ENCODE data around the gene PLEKHA5.
"Not testable (repeated sequence)": the region's sequence is repeated elsewhere in the genome, so short reads cannot be mapped to it uniquely, and the experiment has no call there.

The PLEKHA5 gene, protein sequence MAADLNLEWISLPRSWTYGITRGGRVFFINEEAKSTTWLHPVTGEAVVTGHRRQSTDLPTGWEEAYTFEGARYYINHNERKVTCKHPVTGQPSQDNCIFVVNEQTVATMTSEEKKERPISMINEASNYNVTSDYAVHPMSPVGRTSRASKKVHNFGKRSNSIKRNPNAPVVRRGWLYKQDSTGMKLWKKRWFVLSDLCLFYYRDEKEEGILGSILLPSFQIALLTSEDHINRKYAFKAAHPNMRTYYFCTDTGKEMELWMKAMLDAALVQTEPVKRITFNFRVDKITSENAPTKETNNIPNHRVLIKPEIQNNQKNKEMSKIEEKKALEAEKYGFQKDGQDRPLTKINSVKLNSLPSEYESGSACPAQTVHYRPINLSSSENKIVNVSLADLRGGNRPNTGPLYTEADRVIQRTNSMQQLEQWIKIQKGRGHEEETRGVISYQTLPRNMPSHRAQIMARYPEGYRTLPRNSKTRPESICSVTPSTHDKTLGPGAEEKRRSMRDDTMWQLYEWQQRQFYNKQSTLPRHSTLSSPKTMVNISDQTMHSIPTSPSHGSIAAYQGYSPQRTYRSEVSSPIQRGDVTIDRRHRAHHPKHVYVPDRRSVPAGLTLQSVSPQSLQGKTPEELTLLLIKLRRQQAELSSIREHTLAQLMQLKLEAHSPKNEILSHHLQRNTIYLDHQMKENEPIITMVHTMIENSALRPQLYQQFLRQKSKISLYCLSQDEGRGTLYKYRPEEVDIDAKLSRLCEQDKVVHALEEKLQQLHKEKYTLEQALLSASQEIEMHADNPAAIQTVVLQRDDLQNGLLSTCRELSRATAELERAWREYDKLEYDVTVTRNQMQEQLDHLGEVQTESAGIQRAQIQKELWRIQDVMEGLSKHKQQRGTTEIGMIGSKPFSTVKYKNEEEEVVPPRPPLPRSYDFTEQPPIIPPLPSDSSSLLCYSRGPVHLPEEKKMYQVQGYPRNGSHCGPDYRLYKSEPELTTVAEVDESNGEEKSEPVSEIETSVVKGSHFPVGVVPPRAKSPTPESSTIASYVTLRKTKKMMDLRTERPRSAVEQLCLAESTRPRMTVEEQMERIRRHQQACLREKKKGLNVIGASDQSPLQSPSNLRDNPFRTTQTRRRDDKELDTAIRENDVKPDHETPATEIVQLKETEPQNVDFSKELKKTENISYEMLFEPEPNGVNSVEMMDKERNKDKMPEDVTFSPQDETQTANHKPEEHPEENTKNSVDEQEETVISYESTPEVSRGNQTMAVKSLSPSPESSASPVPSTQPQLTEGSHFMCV

GRCh38 chr12:19129486-19130223, at the start of gene PLEKHA5:
PLEKHA5 (plus strand) TSS chr12:19129733; CDS start chr12:19129800, 67 bp downstream.
- peak; percentile 42 for DNase-seq (ENCODE audit: low read depth)

- DNase-seq (ENCODE audit: low read depth): no peak
Observed at GRCh38 chr12:19080918-19081317, 48.6 kb upstream of the PLEKHA5 start.

GRCh38 chr12:19082365-19082911, 47.1 kb upstream of the PLEKHA5 start:
- no peak for DNase-seq (ENCODE audit: low read depth)

DNA sequence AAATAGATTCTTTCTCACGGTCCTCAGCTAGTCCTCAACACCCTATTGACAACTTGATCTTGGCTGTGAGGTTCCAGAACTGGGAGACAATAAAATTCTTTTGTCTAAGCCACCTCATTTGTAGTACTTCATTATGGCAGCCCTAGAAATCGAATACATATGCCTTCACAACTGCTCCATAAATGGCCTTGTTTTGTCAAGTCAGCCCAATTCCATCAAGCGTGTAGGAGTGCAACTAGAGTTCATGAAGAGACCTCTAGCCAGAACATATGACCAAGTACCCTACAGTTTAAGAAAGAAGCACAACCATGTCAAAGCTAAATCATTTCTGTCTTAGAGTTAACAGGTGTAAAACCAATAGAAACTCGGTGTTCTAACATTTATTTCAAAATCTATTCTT, 45.0 kb upstream of the PLEKHA5 start:
- no peak for DNase-seq (ENCODE audit: low read depth)

DNA sequence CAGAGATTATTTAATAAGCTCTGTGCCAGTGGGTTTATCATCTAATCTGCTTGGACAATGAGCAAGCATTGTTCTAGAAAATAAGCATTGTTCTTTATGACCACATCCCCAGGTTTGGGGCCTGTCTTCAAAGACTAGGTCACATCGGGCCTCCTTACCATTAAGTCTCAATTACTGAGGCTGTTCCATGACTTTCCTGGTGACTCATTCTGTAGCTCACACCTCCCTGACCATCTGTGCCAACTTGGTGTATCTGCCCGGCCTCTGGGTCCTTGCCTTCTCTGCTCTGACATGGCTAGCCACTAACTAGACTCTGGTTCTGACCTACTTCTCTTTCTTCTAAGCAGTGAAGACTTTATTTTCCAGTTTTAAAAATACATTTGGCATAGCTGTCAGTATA, 44.4 kb upstream of the PLEKHA5 start:
- DNase-seq (ENCODE audit: low read depth): no peak

GRCh38 chr12:19088606-19089005, 40.9 kb upstream of the PLEKHA5 start:
- no peak for DNase-seq (ENCODE audit: low read depth)

GRCh38 chr12:19092482-19092881, 37.1 kb upstream of the PLEKHA5 start:
- not testable (repeated sequence) for DNase-seq (ENCODE audit: low read depth)

DNA sequence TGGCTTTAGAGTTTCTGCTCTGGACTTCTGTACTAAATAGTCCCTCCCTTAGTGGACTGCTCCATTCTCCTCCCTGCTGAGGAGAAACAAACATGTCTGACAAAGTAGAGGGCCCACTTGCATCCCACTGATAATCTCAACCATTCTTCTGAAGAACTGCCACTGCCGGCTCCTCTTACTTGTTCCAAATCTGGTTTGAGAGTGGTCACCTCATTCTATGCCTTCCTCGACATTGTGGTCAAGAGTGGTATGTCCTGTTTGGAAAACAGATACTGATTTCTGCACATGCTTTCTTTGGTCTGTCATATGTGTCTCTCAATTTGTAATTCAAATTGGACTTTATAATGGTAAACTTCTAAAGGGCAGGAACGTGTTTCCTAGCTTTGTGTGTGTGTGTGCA, 36.3 kb upstream of the PLEKHA5 start:
- no peak for DNase-seq (ENCODE audit: low read depth)

- no peak for DNase-seq (ENCODE audit: low read depth)
Observed at GRCh38 chr12:19095331-19095730, 34.2 kb upstream of the PLEKHA5 start.

GRCh38 chr12:19095756-19096480, 33.6 kb upstream of the PLEKHA5 start:
- no peak for DNase-seq (ENCODE audit: low read depth)

GRCh38 chr12:19105463-19105862, 24.1 kb upstream of the PLEKHA5 start:
- no peak for DNase-seq (ENCODE audit: low read depth)

DNA sequence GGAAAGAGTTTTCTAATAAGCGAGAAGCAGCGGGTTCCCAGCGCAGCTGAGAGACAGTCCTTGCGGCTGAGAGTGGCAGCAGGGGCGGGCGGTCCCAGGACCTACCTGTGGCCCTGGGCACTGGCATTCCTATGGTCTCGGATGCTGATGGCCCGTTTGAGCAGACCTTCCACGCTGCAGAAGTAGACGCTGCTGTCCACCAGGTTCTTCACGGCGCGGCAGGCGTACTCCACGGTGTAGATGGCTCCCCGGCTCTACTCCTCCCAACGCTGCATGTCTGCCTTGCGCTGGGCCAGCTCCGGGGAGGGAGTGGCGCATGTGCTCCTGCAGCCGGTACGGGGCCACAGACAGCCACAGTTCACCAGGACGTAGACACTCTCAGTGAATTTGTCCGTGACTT, 21.8 kb upstream of the PLEKHA5 start:
- DNase-seq (ENCODE audit: low read depth): no peak

- no peak for DNase-seq (ENCODE audit: low read depth)
Observed at GRCh38 chr12:19110221-19110940, 19.2 kb upstream of the PLEKHA5 start.

DNA sequence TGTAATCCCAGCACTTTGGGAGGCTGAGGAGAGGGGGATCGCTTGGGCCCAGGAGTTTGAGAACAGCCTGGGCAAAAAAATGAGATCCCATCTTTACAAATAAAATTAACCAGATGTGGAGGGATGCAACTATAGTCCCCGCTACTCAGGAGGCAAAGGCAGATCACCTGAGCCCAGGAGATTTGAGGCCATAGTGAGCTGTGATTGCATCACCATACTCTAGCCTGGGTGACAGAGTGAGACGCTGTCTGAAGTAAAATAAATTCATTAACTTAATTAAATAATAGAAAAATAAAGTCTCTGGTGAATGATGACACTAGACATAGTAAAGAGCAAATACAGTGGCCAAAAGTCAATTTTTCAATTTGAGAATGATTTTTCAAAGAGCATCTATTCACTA, 16.1 kb upstream of the PLEKHA5 start:
- no peak for DNase-seq (ENCODE audit: low read depth)

- DNase-seq (ENCODE audit: low read depth): no peak
Observed at GRCh38 chr12:19115285-19115684, 14.2 kb upstream of the PLEKHA5 start.

- DNase-seq (ENCODE audit: low read depth): no peak
Observed at GRCh38 chr12:19119440-19119839, 10.1 kb upstream of the PLEKHA5 start.

- DNase-seq (ENCODE audit: low read depth): no peak
Observed at GRCh38 chr12:19120795-19121194, 8.7 kb upstream of the PLEKHA5 start.

DNA sequence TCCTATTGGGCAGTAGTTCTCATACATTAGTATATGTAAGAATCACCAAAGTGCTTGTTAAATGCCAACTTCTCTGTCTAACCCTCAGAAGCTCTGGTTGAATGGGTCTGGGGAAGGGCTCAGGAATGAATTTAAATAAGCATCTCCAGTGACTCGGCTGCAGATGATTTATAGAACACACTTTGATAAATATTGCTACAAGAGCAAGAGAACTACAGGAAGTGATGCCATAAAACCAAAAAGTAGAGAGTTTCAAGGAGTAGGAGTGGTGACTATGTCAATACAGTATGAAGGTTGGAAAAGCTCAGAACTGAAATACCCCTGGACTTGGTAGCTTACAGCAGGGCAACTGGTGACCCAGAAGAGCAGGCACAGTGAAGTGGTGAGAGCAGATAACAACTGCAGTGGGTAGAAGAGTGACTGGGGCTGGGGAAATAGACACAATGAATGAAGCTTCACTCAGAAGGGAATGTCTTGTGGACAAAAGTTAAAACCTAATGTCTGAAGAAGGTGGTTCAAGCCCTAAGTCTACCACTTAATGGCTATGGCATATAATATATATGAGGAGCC, 8.0 kb upstream of the PLEKHA5 start:
- DNase-seq (ENCODE audit: low read depth): no peak

DNA sequence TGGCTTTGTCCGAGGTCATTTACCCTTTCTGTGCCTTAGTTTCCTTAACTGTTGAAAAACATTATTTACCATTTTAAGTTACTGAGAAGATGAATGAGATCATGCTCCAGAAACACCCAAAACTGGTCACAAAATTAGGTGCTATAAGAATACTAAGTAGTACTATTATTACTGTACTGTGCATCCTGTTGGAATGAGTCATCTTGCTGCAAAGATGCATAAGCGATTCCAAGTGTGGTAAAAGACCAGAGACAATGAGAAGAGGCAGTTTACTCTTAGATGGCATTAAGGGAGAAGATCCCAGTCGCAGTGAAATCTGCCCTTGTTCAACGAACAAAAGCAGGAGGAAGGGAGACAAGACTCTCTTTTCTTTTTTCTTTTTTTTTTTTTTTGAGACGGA, 4.2 kb upstream of the PLEKHA5 start:
- DNase-seq (ENCODE audit: low read depth): no peak

DNA sequence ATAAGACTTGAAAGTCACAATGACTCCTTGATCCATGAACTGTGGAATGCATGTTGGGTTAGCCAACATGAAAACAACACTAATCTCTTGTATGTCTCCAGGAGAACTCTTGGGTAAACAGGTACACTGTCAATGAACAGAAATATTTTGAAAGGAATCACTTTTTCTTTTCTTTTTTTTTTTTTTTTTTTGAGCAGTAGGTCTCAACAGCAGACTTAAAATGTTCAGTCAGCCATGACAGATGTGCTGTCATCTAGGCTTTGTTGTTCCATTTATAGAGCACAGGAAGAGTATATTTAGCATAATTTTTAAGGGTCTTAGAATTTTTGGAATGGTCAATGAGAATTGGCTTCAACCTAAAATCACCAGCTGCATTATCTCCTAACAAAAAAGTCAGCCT, 2.3 kb upstream of the PLEKHA5 start:
- no peak for DNase-seq (ENCODE audit: low read depth)
